SK-N-SH (cell line): ENCODE data around the gene MCC. TPM values are rescaled to one million over a fixed set of nuclear protein-coding genes. Genes with fewer than 3 reads are reported as not detected.

Experiments used
- CTCF ChIA-PET: fragments of 300-600, 350-600 bp; formaldehyde crosslinking; extraction: SDS; loops from one replicate; lab custom pipeline; 2021; lab: Yijun Ruan, JAX
- POLR2A ChIA-PET: fragments of 350-600 bp; sonication (Branson Sonifier 250); formaldehyde crosslinking; extraction: SDS; loops from one replicate; lab custom pipeline; 2020; ENCODE audit warnings: antibody characterized with exemption, inconsistent platforms; lab: Yijun Ruan, JAX
- DNase-seq: peaks from one replicate; pipeline ENCODE4 v3.0.0; 2012
- H2AFZ ChIP-seq: fragments of 200-600 bp; sonication (generic); 2 replicates; pipeline ENCODE4 v1.8.1; 2016; ENCODE audit warnings: antibody characterized with exemption, mild to moderate bottlenecking, low read depth
- H3F3A ChIP-seq: fragments of 200-600 bp; sonication (generic); replicated peaks from 2 replicates; pipeline ENCODE3; 2016; ENCODE audit warnings: antibody characterized with exemption, mild to moderate bottlenecking; ENCODE audit not compliant: insufficient read depth
- H3K27ac ChIP-seq, 2 experiments: fragments of 200-500 bp in 1 of 2; fragments of 200-600 bp in 1 of 2; sonication (Bioruptor generic) in 1 of 2; sonication (generic), shearing (Covaris generic) in 1 of 2; 2 replicates each; pipeline versions ENCODE4 v1.5.1 to v1.6.1; 2014 to 2016; ENCODE audit warnings: low read depth in 2 of 2, inconsistent platforms in 1 of 2, low read length in 1 of 2, mild to moderate bottlenecking in 1 of 2, mixed read lengths in 1 of 2
- H3K27me3 ChIP-seq: fragments of 200-600 bp; sonication (generic), shearing (Covaris generic); 2 replicates; pipeline ENCODE4 v1.6.1; 2016; ENCODE audit warnings: mixed run types; ENCODE audit not compliant: insufficient read depth
- H3K36me3 ChIP-seq, 2 experiments: fragments of 200-500 bp in 1 of 2; fragments of 200-600 bp in 1 of 2; sonication (Bioruptor generic) in 1 of 2; sonication (generic) in 1 of 2; replicated peaks in 1 of 2; 2 replicates each; pipeline versions ENCODE3 to v1.5.1; 2014 to 2016; ENCODE audit warnings: low read length in 1 of 2, mild to moderate bottlenecking in 1 of 2; ENCODE audit not compliant: insufficient read depth in 2 of 2, control insufficient read depth in 1 of 2
- H3K4me1 ChIP-seq, 2 experiments: fragments of 200-500 bp in 1 of 2; fragments of 200-600 bp in 1 of 2; sonication (Bioruptor generic) in 1 of 2; sonication (generic), shearing (Covaris generic) in 1 of 2; 2 replicates each; pipeline versions ENCODE4 v1.5.1 to v1.6.1; 2014 to 2016; ENCODE audit warnings: low read depth in 1 of 2, low read length in 1 of 2, mixed run types in 1 of 2; ENCODE audit not compliant: insufficient read depth in 2 of 2, control insufficient read depth in 1 of 2
- H3K4me2 ChIP-seq: fragments of 200-600 bp; sonication (generic), shearing (Covaris generic); 2 replicates; pipeline ENCODE4 v1.6.1; 2017; ENCODE audit warnings: mixed run types
- H3K4me3 ChIP-seq, 2 experiments: fragments of 200-500 bp in 1 of 2; fragments of 200-600 bp in 1 of 2; sonication (Bioruptor generic) in 1 of 2; sonication (generic), shearing (Covaris generic) in 1 of 2; 2 replicates each; pipeline versions ENCODE4 v1.5.1 to v1.8.1; 2014 to 2016; ENCODE audit warnings: low read depth in 2 of 2, inconsistent platforms in 1 of 2, low read length in 1 of 2, mild to moderate bottlenecking in 1 of 2, mixed read lengths in 1 of 2, moderate library complexity in 1 of 2
- H3K79me2 ChIP-seq: fragments of 200-600 bp; sonication (generic); 2 replicates; pipeline ENCODE4 v1.8.1; 2017; ENCODE audit warnings: mild to moderate bottlenecking; ENCODE audit not compliant: insufficient read depth
- H3K9ac ChIP-seq: fragments of 200-600 bp; sonication (generic); 2 replicates; pipeline ENCODE4 v1.6.1; 2017; ENCODE audit warnings: mixed run types
- H3K9me2 ChIP-seq: fragments of 200-600 bp; sonication (generic); 2 replicates; pipeline ENCODE4 v1.6.1; 2017; ENCODE audit warnings: mixed run types
- H3K9me3 ChIP-seq: fragments of 200-600 bp; sonication (generic); 2 replicates; pipeline ENCODE4 v1.6.1; 2017; ENCODE audit warnings: mixed run types, mild to moderate bottlenecking, moderate library complexity
- H4K20me1 ChIP-seq: fragments of 200-600 bp; sonication (generic); 2 replicates; pipeline ENCODE4 v1.6.1; 2017; ENCODE audit warnings: mild to moderate bottlenecking, mixed run types; ENCODE audit not compliant: insufficient read depth
- CHD2 ChIP-seq: fragments of 150-350 bp; IDR thresholded peaks from 2 replicates; pipeline ENCODE4 v1.6.1; 2018; ENCODE audit warnings: low read length; ENCODE audit not compliant: partially characterized antibody
- CTCF ChIP-seq: fragments of 200-600 bp; sonication (generic); IDR thresholded peaks from 2 replicates; pipeline ENCODE4 v1.6.1; 2017; ENCODE audit warnings: antibody characterized with exemption, mild to moderate bottlenecking, moderate library complexity
- ELF1 ChIP-seq: IDR thresholded peaks from 2 replicates; pipeline ENCODE4 v1.4.0; 2012
- EP300 ChIP-seq, 2 experiments: IDR thresholded peaks; 2 replicates each; pipeline versions ENCODE4 v1.4.0 to v1.6.1; 2012; ENCODE audit warnings: borderline replicate concordance in 1 of 2, low read depth in 1 of 2, low read length in 1 of 2
- EZH2phosphoT487 ChIP-seq: fragments of 200-600 bp; sonication (generic); IDR thresholded peaks from 2 replicates; pipeline ENCODE4 v1.6.1; 2017; ENCODE audit warnings: low read depth, mixed run types, mild to moderate bottlenecking, antibody characterized with exemption, moderate library complexity, borderline replicate concordance
- FOXJ3 ChIP-seq: sonication (generic); formaldehyde crosslinking; IDR thresholded peaks from 2 replicates; pipeline ENCODE4 v1.5.1; 2020; ENCODE audit warnings: mild to moderate bottlenecking, missing genetic modification reagents
- GABPA ChIP-seq: IDR thresholded peaks from 2 replicates; pipeline ENCODE4 v1.4.0; 2012; ENCODE audit warnings: low read depth, mild to moderate bottlenecking
- NRF1 ChIP-seq: IDR thresholded peaks from 2 replicates; pipeline ENCODE4 v1.6.1; 2012; ENCODE audit warnings: low read depth, mild to moderate bottlenecking, low read length
- PBX3 ChIP-seq: IDR thresholded peaks from 2 replicates; pipeline ENCODE4; 2012
- RCOR1 ChIP-seq: fragments of 150-350 bp; IDR thresholded peaks from 2 replicates; pipeline ENCODE4 v1.6.1; 2017; ENCODE audit warnings: antibody characterized with exemption, low read length
- REST ChIP-seq: IDR thresholded peaks from 2 replicates; pipeline ENCODE4 v1.6.1; 2012; ENCODE audit warnings: mild to moderate bottlenecking, low read depth, low read length, moderate library complexity
- SMC3 ChIP-seq: IDR thresholded peaks from 2 replicates; pipeline ENCODE4 v1.6.1; 2012; ENCODE audit warnings: low read depth, low read length, improper control_type of control experiment
- TAF1 ChIP-seq: IDR thresholded peaks from 2 replicates; pipeline ENCODE4 v1.6.1; 2012; ENCODE audit warnings: low read depth, mild to moderate bottlenecking, low read length, moderate library complexity, borderline replicate concordance
- USF1 ChIP-seq: IDR thresholded peaks from 2 replicates; pipeline ENCODE4 v1.4.0; 2012; ENCODE audit warnings: low read depth, borderline replicate concordance
- YY1 ChIP-seq: IDR thresholded peaks from 2 replicates; pipeline ENCODE4 v1.4.0; 2012; ENCODE audit warnings: low read depth, mild to moderate bottlenecking
- WGBS: methylation state at CpG from one replicate; pipeline ENCODE4 v1.1.6; 2017; ENCODE audit warnings: low lambda C conversion rate; 5-methylcytosine and 5-hydroxymethylcytosine counted together
- polyA plus RNA-seq, 3 experiments: library from polyadenylated mRNA; depleted of rRNA; stranded (reverse); fragments of >200 nt; gene quantifications; 2 replicates each; pipeline ENCODE4 v1.2.3, GENCODE V29; 2012
- TF ChIP-seq, protein P1 (sequence below): fragments of 150-350 bp; IDR thresholded peaks from 2 replicates; pipeline ENCODE4 v1.6.1; 2017; ENCODE audit warnings: antibody characterized with exemption, low read length, low read depth, borderline replicate concordance
- TF ChIP-seq, protein P2 (sequence below): IDR thresholded peaks from 2 replicates; pipeline ENCODE4 v1.4.0; 2012; ENCODE audit warnings: low read depth, borderline replicate concordance

MCC gene
- polyA plus RNA-seq, 1 of the 3 experiments (the other 2 are of a cell fraction) = 3.6 TPM

- Histone ChIP-seq H3K27me3 (no peaks in the 10 kb centered on the region), H3K9ac (no peak overlapping the region), H2AFZ (no peak overlapping the region), H3K4me1 (peaks cover 0 to 19% of the 10 kb centered on the region in 2 experiments; a peak in 2 of 4 replicates), H4K20me1 (no peaks in the 10 kb centered on the region), H3K36me3 (no peaks in the 10 kb centered on the region), H3K9me2 (no peaks in the 10 kb centered on the region), H3F3A (peaks cover 4% of the 10 kb centered on the region), H3K4me2 (no peak overlapping the region), H3K27ac (no peak overlapping the region), H3K9me3 (no peaks in the 10 kb centered on the region), H3K4me3 (no peak overlapping the region), H3K79me2 (no peaks in the 10 kb centered on the region)
- 72% methylated on average over 4 of the region's 4 CpGs for WGBS
- DNase-seq = no peak
- CTCF ChIA-PET = interaction anchor here (0.7 kb wide), 1 partner anchor 81 kb away, joined by 3 read pairs; no protein-coding TSS in a partner anchor
- TF ChIP-seq REST = no peak
- TF ChIP-seq, protein P1, sequence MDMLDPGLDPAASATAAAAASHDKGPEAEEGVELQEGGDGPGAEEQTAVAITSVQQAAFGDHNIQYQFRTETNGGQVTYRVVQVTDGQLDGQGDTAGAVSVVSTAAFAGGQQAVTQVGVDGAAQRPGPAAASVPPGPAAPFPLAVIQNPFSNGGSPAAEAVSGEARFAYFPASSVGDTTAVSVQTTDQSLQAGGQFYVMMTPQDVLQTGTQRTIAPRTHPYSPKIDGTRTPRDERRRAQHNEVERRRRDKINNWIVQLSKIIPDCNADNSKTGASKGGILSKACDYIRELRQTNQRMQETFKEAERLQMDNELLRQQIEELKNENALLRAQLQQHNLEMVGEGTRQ = no peak
- no peak for TF ChIP-seq GABPA
- no peak for TF ChIP-seq EZH2phosphoT487
- TF ChIP-seq TAF1 = no peak
- TF ChIP-seq CHD2 = no peak
- TF ChIP-seq USF1 = no peak
- TF ChIP-seq SMC3 = no peak
- no peak for TF ChIP-seq FOXJ3 (CRISPR knock-in tag)
- TF ChIP-seq ELF1 = no peak
- TF ChIP-seq EP300 (IDR thresholded peaks at IDR 0.05; ENCODE audit: borderline replicate concordance in 1 of 2, low read depth in 1 of 2, low read length in 1 of 2) = no peak
- TF ChIP-seq NRF1 = no peak
- no peak for TF ChIP-seq RCOR1
- no peak for TF ChIP-seq PBX3
- TF ChIP-seq, protein P2, sequence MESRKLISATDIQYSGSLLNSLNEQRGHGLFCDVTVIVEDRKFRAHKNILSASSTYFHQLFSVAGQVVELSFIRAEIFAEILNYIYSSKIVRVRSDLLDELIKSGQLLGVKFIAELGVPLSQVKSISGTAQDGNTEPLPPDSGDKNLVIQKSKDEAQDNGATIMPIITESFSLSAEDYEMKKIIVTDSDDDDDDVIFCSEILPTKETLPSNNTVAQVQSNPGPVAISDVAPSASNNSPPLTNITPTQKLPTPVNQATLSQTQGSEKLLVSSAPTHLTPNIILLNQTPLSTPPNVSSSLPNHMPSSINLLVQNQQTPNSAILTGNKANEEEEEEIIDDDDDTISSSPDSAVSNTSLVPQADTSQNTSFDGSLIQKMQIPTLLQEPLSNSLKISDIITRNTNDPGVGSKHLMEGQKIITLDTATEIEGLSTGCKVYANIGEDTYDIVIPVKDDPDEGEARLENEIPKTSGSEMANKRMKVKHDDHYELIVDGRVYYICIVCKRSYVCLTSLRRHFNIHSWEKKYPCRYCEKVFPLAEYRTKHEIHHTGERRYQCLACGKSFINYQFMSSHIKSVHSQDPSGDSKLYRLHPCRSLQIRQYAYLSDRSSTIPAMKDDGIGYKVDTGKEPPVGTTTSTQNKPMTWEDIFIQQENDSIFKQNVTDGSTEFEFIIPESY = no peak
- no peak for TF ChIP-seq YY1
- no peak for TF ChIP-seq CTCF
- POLR2A ChIA-PET = no interaction called here
Measured at GRCh38 chr5:113166261-113166660, 322.0 kb downstream of the MCC start.
